ENCODE results near the gene SLC36A3.
"Not testable (repeated sequence)": the region's sequence is repeated elsewhere in the genome, so short reads cannot be mapped to it uniquely, and the experiment has no call there.

Gene SLC36A3

GRCh38 chr5:151236888-151237287 lies 66.7 kb downstream of the SLC36A3 start:
- no peak for DNase-seq

- DNase-seq: not testable (repeated sequence)
Measured at GRCh38 chr5:151235239-151235571, 68.4 kb downstream of the SLC36A3 start.

DNA sequence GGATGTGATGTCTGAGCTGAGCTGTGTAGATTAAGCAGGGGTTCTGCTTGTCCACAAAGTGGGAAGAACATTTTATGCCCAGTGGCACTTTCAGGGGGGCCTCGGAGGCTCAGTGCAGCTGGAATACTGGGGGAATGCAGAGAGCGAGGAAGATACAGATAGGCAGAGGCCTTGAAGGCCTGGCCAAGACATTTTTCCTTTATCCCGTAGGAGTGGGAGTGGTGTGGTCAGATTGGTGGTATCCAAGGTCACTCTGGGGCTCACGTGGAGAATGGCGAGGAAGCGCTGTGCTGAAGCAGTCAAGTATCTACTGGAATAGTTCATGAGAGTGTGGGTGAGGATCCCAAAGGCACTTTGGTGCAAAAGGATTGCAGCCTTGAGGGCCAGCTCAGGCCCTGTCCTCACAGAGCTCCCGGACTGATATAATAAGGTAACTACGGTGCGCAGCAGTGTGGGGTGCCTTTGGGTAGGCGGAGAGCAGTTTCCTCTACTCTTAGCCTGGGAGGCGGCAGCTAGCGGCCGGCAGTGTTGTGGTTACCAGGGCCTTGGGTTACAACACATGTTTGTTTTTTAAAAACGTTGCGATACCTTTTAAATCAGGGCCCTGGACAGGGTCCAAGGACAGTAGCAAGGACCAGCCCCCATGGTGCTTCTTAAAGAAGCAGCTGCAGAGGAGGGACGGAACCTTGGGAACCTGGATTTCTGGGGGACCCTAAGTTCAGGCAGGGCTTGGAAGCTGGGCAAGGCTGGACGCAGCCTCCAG lies 68.9 kb downstream of the SLC36A3 start:
- no peak for DNase-seq

DNA sequence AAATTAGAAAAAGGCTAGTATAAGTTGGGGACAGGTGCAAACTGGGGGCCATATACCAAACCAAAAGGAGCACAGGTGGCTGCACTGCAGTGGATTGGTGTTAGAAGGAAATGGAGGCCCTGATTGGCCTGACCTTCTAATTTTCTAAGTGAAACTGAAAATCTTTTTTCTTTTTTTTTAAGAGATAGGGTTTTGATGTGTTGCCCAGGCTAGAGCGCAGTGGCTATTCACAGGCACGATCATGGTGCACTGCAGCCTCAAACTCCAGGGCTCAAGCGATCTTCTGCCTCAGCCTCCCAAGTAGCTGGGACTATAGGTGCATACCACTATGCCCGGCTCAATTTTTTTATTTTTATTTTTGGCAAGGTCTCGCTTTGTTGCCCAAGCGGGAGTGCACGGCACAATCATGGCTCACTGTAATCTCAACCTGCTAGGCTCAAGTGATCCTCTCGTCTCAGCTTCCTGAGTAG lies 69.9 kb downstream of the SLC36A3 start:
- no peak for DNase-seq

DNA sequence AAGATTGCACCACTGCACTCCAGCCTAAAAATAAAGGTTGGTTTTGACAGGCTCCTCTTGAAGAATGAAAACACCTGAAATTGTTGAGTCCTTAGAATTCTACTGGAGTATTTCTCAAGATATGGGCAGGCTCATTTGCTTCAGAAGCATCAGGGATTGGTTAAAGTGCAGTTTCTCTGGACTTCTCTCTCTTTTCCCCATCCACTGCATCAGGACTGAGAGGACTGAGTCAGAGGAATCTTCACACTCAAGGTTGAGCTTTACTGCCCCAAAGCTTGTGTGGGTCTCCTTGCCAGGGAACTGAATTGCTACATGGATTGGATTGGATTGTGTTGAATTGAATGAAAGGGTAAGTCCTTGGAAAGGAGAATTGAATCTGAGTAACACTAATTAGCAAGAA lies 72.2 kb downstream of the SLC36A3 start:
- DNase-seq: no peak

GRCh38 chr5:151230048-151230680 lies 73.4 kb downstream of the SLC36A3 start:
- DNase-seq: no peak

GRCh38 chr5:151228986-151229385 lies 74.6 kb downstream of the SLC36A3 start:
- DNase-seq: no peak

DNA sequence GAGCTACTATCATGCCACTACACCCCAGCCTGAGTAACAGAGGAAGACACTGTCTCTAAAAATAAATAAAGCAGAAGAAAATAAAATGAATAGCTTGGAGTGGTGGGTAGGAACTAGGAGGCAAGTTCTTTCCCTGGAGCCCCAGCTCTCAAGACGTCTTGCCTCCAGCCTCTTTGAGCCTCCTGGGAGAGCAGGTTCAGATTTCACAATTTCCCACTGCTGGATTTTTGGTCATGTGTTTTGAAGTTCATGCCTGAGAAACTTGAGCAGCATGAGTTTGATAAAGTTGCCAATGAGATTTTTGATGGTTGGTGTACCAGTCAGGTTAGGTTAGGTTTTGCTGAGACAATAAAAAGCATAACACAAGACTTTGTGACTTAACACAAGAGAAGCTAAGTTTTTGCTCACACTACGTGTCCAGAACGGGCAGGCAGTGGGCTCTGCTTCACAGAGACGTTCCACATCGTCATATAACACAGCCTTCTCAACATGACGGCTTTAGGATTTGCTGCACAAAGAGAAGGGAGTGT lies 75.6 kb downstream of the SLC36A3 start:
- no peak for DNase-seq

Measured in SHP77 (cell line).